Bone marrow (tissue), 2 donors: ENCODE results near the gene STK24.

Experiments
- DNase-seq, 2 donors: peaks; one replicate each; lab custom pipeline; 2025; lab: John Stamatoyannopoulos, UW

STK24 gene

DNA sequence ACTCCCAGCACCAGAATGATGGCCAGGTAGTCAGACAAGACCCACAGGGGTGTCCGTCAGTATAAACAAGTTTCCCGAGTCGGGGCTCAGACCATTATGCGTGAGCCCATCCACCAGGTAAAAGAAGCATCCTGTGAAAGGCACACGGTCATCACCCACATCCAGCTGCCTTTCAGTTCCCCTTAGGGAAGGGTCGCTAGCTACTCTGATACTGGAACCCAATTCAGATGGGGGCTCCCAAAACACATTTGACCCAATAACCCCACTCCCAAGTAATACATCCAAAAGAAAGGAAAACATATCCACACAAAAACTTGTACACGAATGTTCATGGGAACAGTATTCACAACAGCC, 66.8 kb downstream of the STK24 start:
- DNase-seq = no peak

DNA sequence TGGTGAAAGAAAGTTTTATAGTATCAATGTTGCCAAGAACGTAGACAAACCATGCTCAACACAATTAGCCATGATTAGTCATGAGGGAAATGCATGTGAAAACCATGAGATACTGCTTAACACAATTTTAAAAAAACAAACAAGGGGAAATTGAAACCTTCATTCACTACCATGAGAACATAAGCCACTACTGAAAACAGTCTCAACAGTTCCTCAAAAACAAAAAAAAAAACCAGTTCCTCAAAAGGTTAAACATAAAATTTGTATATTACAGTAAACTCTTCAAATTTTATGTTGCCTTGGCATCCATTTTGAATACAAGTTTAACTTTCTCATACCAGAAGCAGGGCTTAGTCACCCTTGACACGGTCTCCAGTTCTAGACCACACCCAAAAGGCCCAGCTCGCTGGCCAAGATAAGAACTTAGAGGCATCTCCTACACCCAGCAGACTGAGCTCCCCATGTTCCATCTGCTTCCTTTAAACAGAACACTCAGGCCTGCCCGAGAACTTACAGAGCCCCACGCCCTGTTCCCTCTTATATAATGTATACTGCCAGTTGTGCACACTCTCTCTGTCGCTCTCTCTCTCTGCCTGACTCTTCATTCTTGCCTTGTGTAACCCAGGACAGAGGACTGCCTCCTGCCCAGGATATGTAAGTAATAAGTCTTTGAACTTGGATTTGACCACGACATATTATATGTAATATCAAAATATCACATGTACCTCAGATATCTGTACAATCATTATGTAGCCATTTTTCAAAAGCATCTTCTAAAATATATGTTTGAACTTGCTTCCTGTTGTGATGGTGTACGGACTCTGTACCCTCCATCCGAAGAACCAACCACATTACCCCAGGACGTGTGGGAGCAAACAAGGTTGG, 67.4 kb downstream of the STK24 start:
- peak; percentile 32 to 100 for DNase-seq

DNA sequence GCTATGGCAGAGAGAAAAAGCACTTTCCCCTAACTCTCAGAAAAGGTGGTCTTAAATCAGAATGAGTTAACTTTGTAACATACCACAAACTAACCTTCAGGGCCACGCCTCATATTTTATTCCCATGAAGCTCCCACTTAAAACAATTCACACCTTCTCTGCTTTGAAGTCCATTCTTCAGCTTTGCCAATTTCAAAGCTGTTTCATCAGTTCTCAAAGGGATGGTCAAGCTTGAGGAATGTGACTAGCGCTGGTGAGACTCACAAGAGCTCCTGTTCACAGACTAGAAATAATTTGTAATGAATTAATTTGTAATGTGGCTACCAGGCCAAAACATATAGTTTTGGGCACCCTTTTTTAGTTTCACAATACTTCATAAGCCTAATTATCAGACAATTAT, 68.2 kb downstream of the STK24 start:
- no peak for DNase-seq

DNA sequence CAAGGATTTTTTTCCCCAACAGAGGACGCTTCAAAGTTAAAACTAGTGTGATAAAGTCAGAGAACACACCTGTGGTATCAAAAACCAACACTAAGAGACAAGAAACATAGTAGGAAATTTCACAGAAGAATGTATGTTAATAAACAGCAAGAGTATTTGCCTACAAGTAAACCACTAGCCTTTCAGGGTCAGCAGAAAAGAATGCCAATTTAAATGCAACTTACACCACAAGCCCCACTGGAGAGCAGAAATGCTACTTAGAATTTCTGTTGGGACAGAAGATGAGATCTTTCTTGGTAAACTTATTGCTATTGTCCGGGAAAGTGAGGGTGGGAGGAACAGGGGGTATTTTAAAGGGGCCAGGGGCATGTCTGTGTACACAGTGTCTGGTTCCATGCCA, 68.6 kb downstream of the STK24 start:
- DNase-seq = no peak

DNA sequence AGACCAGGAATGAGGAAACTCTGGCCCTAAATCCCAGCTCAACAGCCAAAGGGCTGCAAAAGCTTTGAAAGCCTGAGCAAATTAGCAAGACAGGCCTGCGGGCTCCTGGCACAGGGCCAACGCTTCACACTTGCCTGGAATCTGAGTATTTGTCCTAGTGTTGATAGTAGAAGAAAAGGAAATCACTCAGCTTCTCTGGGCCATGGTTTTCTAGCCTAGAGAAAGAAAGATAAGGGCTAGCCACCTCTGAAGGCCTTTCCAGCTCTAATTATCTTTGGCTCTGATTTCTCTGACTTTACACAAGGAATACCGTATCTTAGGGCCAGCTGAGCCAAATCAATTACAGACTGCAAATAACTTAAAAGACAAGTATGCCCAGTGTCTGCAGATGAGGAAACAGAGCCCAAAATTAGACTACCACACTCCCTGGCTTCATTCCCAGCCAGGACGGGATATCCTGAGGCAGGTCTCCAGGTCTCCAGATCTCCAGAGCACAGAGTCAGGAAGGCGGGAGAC, 69.6 kb downstream of the STK24 start:
- DNase-seq = no peak

DNA sequence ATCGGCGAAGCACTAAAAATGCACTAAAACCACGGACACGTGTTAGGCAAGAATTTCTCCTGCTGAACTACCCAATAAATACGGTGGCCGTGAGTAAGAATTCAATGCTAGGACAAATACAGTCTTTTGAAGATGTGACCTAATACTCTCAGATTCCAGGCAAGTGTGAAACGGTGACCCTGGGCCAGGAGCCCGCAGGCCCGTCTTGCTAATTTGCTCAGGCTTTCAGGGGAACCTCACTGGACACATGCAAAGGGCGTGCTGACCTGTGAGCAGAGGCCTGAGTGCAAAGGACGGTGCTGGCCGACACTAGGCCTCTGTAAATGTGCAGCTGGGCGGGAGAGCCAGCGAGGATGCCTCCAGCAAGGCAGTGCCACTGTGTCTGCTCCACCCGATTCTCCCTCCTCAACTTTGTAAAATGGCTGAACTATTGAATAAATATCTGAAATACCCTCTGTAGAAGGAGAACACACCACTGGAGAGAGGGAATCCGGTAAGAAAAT, 70.1 kb downstream of the STK24 start:
- no peak for DNase-seq

DNA sequence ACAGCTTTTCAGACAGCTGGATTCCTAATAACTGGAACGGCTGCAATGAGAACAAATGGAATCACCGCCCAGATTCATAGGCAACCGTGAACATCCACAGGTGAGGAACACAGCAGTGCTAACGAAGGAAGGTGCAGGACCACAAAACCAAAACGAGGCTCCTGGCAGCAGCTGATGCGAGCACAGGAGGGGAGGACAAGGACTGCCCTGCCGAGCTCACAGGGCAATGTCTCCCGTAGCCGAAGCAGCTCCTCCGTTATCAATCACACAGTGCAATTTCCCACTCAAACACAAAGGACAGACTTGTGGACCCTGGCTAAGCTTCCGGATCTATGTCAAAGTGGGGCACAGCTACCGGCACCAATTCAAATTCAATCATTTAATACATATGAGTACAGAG, 70.6 kb downstream of the STK24 start:
- no peak for DNase-seq

DNA sequence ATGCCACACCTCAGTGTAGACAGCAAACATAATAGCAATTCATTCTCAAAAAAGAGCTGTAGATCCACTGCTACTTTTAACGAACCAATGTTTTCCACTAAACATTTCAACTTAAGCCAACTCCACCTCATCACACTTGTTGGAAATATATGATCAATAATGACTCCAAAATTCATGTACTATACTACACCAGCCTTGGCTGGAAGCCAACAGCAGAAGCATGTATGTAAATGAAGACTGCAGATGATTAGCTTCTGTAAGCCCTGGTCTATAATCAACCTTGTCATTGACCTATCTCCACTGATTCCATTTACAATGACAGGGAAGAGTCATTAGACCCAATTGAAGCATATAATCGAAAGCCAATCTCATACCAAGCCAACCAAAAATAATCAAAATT, 71.7 kb downstream of the STK24 start:
- DNase-seq = no peak

DNA sequence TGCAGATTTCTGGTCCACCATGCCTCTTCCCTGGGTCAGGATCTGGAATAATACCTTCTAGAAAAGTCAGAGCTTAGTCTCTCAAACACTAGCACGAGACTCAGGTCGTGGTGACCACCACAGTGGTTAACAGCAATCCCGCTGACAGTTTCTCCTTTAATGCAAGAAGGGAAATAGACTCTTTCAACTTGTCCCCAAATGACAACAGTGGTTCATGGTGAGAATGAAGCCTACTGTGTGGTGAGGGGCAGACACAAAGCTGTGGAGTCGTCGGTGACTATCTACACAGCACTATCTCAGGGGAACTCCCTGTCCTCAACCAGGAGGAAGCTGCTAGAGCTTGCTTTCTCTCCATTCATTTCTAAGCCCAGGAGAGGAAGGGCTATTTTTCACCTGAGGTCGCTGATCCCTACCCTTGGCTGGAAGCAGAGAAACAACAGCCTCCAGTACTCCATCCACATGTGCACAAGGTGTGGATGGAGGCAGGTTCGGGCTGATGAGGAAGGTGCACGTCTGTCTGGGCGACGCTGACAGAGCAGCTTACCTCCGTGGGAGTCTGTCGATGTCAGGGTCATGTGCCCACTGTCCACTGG, 72.4 kb downstream of the STK24 start:
- no peak for DNase-seq

DNA sequence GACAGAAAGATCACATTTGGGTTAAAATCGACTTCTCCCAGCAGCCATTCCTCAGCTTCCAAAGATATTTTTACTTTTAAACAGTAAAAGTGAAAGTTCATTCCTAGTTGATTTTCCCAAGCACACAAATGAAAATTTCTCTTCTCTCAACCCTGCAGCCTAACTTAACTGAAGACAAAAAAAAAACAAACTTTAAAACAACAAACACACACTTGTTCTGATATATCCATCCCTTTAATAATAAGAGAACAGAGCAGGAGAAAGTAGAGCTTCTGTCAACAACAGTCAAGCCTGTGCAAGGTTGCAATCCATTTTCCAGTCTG, 72.9 kb downstream of the STK24 start:
- no peak for DNase-seq

DNA sequence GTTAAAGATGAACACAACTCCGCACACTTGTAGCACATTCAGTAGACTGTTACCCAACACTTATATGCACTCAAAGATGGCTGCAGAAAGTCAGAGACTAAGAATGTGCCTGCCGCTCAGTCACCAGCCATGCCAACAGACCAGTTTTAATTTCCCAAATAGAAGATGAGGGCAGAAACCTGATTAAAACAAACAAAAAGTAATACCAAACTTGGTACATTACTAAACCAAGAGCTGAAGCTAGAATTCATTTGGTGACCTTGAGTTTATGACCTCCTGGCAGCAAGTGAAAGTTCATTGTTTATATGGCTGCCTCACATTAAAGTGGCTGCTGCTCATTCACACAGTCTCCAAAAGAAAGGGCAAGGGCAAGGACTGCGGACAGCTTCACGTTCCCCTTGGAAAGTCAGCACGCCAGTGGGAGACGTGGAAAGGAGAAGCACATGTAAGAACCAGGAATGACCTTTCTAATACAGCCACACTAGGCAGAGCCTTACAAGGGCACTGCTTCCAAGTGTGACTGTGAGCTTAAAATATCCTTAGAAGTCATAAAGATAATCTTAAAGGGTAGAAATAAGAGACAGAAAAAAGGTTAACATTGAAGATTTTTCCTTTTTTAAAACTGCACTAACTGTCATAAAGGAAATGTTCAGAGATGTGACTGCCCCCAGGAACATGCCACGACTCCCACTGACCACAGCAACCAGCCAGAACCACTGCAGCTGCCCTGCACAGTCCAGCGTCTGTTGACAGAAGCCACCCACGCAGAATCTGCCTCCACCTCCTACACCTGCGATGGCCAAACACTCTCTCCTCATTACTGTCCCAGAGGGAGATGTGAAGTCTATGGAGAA, 73.5 kb downstream of the STK24 start:
- DNase-seq = no peak

DNA sequence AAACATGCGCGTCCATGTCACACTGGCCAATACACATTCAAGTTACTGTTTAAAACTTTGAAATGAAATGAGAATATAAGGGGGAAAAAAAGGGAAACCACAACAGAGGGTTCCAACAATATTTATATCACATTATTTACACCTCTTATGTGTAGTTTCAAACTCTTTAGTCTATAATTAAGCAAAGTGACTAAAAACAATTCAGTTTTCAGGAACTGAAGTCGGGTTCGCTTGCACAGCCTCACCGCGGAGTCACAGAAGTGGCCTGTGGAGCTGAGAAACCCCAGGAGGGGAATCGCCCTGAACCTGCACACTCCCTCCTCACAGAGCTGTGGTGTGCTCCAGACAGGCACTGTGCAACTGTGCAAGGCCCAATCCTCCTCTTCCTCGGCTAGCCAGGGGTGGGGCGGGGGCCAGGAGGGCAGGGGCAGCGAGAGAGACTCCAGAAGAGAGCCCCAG, 75.9 kb downstream of the STK24 start:
- no peak for DNase-seq

DNA sequence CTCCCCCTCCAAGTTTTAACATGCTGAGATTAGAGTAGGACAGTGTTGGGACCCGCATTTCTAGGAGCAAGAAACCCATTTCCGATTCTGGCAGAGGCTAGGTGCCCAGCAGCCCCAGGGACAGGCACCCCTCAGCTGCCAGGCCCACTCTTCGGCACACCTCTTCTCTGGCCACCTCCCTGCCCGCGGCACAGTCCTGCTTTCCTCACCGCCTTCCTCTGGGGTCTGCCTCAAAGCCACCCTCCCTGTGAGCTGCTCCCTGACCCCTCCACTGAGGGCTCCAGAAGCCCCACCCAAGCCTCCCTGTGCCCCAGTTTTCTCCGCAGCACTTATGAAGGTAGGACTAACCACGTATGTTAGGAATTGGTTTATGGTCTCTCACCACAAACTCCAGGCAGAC, 79.9 kb downstream of the STK24 start:
- DNase-seq = no peak

DNA sequence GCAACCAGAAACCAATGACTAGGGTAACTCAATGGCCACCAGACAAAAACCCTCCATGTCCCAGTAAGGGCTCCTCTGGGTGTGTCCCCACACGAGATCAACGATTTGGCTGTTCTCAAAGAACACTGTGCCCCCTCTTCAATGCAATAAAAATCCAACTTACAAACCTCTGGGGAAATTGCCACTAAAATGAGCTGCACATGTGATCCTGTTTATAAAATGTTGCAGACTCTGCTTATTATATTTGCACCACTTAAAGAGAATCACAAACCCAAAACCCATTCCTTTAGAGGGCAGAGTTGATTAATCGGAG, 80.5 kb downstream of the STK24 start:
- DNase-seq = no peak

DNA sequence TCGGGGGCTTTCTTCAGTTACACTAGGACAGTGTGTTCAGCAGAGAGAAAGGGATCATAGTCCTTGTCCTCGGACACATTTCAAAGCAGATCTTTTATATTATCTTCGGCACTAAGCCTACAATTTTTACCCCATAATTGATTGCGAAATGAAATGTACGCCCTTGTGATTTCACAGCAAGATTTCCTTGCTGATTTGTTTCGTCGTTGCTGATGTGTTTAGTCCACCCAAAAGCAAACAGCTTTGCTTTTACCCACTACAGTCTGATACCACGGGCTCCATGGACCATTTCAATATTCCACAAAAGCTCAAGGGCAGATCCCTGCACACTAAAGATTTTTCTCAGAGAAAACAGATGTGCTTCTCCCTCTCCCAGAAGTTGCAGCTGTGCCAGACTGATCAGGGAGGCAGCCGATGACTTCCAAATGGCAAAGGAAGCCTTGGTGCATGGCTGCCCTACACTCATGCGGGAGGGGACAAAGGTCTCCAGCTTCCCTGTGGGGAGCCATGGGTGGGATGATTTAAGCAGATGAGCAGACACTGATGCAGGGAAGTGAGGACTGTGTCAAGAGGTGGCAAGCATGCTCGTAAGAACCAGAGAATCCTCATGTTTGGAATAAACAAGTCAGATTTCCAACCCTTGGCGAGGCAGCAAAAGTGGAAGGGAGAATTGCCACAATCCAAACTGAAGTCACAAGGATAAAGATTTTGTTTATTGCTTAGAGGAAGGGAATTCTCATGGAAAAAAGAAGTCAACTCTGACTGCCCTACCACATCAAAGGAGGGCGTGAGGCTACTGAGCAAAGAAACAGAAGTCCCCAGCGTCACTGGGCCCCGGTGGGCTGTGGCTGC, 81.1 kb downstream of the STK24 start:
- DNase-seq = no peak

DNA sequence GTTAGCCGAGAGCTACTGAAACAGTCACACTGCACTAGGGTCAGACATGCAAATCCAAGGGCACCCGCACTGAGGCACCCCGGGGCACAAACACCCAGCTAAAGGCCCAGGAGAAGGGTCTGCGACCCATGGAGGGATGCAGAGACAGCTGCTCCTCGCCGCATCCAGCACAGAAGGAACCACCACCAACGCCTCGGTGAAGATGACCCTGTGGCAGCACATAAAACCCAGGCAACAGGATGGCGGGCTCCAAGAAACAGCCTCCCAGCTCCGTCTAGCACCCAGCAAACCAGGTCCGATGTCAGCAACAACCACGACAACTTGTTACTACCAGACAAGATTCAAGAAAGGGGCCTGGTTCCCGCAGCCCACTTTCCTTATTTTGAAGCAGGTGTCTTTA, 82.1 kb downstream of the STK24 start:
- DNase-seq = no peak

DNA sequence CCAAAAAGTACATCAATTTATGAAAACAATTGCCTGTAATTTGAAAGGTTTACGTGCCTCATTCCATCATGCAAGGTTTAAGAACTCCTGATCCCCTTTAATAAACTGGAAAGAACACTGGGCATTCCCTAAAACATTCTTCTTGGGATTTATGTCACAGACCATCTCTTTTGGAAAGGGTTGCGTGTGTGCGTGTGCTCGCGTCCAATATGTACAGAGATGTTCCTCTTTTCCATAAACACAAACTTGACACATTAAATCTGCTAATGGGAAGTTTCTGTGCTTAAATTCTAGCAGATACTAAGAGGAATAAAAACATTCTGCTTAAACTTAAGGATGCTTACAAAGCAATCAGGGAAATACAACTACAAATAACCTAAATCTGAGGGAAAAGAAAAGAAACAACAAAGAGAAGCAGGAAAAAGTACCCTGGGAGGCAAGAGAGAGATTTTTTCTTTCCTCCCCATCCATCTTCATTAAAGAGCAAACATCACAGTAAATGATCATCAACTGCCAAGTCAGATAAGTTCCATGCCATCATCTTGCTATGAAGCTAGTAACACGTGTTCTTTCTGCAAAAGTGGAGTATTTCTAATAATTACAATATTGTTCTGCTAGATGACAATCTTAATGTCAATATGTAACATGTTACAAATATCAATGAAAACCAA, 83.7 kb downstream of the STK24 start:
- DNase-seq = no peak

DNA sequence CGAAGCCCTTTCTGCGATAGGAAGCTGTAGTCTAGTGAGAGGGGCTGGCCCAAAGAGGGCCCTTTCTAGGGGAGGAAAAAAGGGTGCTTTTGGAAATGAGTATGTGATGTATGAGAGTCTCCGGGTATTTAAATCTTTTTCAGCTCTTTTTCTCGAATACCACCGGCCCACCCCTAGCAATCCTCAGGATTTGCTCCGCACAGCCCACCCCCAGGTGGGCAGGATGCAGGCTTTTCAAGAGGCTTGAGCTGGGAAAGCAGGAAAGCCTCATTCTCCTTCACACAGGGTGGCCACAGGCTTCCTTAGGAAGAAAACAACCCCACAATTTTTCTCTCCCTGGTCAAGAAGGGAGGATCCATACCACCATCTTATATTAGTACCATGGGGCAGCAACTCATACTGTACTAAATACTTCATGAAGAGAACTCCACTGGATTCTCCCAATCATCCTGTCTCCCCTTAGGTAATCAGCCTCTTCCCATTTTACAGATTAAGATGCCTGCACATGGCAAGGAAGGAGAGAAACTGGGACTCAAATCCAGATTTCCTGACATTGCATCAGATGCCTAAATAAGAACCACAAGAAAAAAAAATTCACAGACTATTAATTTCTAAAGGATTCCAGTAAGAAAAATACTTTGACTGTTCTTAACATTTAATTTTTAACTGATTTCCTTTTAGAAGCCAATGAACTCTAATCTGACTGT, 84.4 kb downstream of the STK24 start:
- DNase-seq = no peak

DNA sequence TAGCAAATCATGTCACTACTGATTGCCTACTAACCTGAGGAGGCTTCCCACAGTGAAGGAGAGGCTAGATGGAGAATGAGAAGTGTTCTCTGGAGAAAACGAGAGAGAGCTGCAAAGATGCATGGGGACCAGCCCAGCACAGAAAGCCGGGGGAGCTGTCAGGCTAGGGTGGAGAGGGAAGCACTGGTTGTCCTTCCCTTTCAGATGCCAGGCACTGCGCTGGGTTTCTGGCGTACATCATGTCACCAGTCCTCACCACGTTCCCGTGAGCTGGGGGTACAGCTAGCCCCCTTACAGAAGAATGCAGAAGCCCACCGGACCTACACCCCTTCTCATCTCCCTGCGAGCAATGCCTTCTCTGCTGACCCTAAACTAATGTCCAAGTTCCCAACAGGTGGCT, 86.0 kb downstream of the STK24 start:
- no peak for DNase-seq

DNA sequence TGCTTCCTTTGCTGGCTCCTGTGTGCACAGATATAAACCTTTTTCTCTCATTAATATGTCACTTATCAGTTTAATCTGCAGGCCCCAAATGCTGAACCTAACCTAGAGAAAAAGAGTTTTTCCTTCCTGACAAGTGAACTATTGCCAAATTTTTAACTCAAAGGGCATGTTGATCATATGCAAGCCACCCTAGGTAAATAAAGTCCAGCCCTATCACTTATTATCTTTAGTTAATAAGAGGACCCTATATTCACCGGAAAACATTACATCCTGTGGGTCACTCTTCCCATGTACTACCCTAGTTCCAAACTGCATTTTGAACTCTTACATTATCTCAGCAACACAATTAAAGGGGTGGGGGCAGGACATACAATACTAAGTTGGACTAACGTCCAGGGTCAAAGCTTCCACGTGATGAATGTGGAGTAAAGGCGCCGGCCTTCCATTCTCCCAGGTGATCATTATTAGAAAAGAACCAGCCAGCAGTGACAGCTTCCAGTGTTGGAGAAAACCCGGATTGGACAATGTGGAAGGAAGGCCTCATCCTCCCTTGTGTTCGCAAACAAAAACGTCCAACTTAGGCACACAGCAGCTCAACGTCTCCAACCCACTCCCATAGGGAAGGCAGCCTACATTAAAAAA, 86.6 kb downstream of the STK24 start:
- peak in 1 of 2 donors; percentile 41 for DNase-seq
